Glutamatergic neuron (in vitro differentiated cells): ENCODE results near the gene RALGPS1. TPM values are rescaled to one million over a fixed set of nuclear protein-coding genes. Genes with fewer than 3 reads are reported as not detected.

Experiments
- DNase-seq: peaks from one replicate; pipeline ENCODE4 v3.0.0; 2022
- H3K27ac Mint-ChIP-seq: one replicate; pipeline ENCODE4 v1.8.0; 2020; ENCODE audit warnings: mild to moderate bottlenecking, mixed read lengths, inconsistent platforms; ENCODE audit not compliant: unreplicated experiment
- H3K27me3 Mint-ChIP-seq: one replicate; pipeline ENCODE4 v1.8.0; 2020; ENCODE audit warnings: mild to moderate bottlenecking, moderate library complexity, mixed read lengths, inconsistent platforms; ENCODE audit not compliant: unreplicated experiment
- H3K36me3 Mint-ChIP-seq: one replicate; pipeline ENCODE4 v1.8.0; 2020; ENCODE audit warnings: mild to moderate bottlenecking, mixed read lengths, inconsistent platforms; ENCODE audit not compliant: unreplicated experiment
- H3K4me1 Mint-ChIP-seq: one replicate; pipeline ENCODE4 v1.8.0; 2020; ENCODE audit warnings: mild to moderate bottlenecking, low read depth, mixed read lengths, inconsistent platforms; ENCODE audit not compliant: unreplicated experiment
- H3K4me3 Mint-ChIP-seq: one replicate; pipeline ENCODE4 v1.8.0; 2020; ENCODE audit warnings: mild to moderate bottlenecking, mixed read lengths, inconsistent platforms; ENCODE audit not compliant: unreplicated experiment
- H3K9me3 Mint-ChIP-seq: one replicate; pipeline ENCODE4 v1.8.0; 2020; ENCODE audit warnings: mild to moderate bottlenecking, moderate library complexity, mixed read lengths, inconsistent platforms; ENCODE audit not compliant: unreplicated experiment
- CTCF ChIP-seq: fragments of 200-600 bp; sonication (generic); IDR thresholded peaks from one replicate; pipeline ENCODE4 v1.5.0; 2021; ENCODE audit not compliant: partially characterized antibody, unreplicated experiment
- total RNA-seq: library from RNA; stranded (reverse); fragmentation: NEBNext Ultra II Directional; extraction: Animal tissue kit (Norgen Biotek cat#: 25700); gene quantifications from one replicate; pipeline ENCODE4 v1.2.1, GENCODE V29; 2021; ENCODE audit not compliant: unreplicated experiment

RALGPS1 gene
- total RNA-seq, 1 donor from 2014 or later: 23.8 TPM

GRCh38 chr9:126886897-126887296 lies 27.7 kb upstream of the RALGPS1 start:
- no peak for TF ChIP-seq CTCF
- Mint-ChIP-seq H3K27me3 (no peaks in the 10 kb centered on the region), H3K4me1 (peaks cover 34% of the 10 kb centered on the region), H3K4me3 (no peak overlapping the region), H3K9me3 (peaks cover 6% of the 10 kb centered on the region), H3K36me3 (no peaks in the 10 kb centered on the region), H3K27ac (no peak overlapping the region)
- DNase-seq: no peak

GRCh38 chr9:126891676-126892075 lies 22.9 kb upstream of the RALGPS1 start:
- peaks cover 6% of the 10 kb centered on the region for H3K4me1 Mint-ChIP-seq
- no peaks in the 10 kb centered on the region for H3K36me3 Mint-ChIP-seq
- no peaks in the 10 kb centered on the region for H3K27me3 Mint-ChIP-seq
- DNase-seq: no peak
- H3K9me3 Mint-ChIP-seq: peaks cover 8% of the 10 kb centered on the region
- no peak for TF ChIP-seq CTCF
- H3K27ac Mint-ChIP-seq: no peak overlapping the region
- no peak overlapping the region for H3K4me3 Mint-ChIP-seq

- TF ChIP-seq CTCF: no peak
- DNase-seq: no peak
- Mint-ChIP-seq H3K27me3 (no peaks in the 10 kb centered on the region), H3K27ac (no peak overlapping the region), H3K36me3 (no peaks in the 10 kb centered on the region), H3K4me1 (peaks cover 6% of the 10 kb centered on the region), H3K9me3 (peaks cover 10% of the 10 kb centered on the region), H3K4me3 (no peak overlapping the region)
Measured at GRCh38 chr9:126893079-126893478, 21.5 kb upstream of the RALGPS1 start.

- Mint-ChIP-seq H3K4me3 (no peak overlapping the region), H3K27ac (no peak overlapping the region), H3K27me3 (no peaks in the 10 kb centered on the region), H3K9me3 (peaks cover 7% of the 10 kb centered on the region), H3K36me3 (no peaks in the 10 kb centered on the region), H3K4me1 (peaks cover 6% of the 10 kb centered on the region)
- no peak for DNase-seq
- no peak for TF ChIP-seq CTCF
Measured at GRCh38 chr9:126894052-126894603, 20.5 kb upstream of the RALGPS1 start.

- DNase-seq: no peak
- no peak overlapping the region for H3K27ac Mint-ChIP-seq
- no peak for TF ChIP-seq CTCF
- H3K9me3 Mint-ChIP-seq: peaks cover 4% of the 10 kb centered on the region
- H3K4me1 Mint-ChIP-seq: no peaks in the 10 kb centered on the region
- H3K36me3 Mint-ChIP-seq: peaks cover 5% of the 10 kb centered on the region
- H3K27me3 Mint-ChIP-seq: peaks cover 2% of the 10 kb centered on the region
- H3K4me3 Mint-ChIP-seq: no peak overlapping the region
Measured at GRCh38 chr9:126902210-126902609, 12.4 kb upstream of the RALGPS1 start.
